ENCODE data around the gene FZD10. TPM values are rescaled to one million over a fixed set of nuclear protein-coding genes. Genes with fewer than 3 reads are reported as not detected.

FZD10 gene
- total and polyA plus RNA-seq, 2 experiments from 2014 or later: 0.35 to 1.7 TPM

GRCh38 chr12:130131801-130132200, 30.5 kb upstream of the FZD10 start:
- Histone ChIP-seq H3K4me2 (no peak overlapping the region), H3K27me3 (peaks cover 7% of the 10 kb centered on the region), H3K4me3 (no peak overlapping the region), H3K9me3 (ENCODE audit: low read depth) (no peaks in the 10 kb centered on the region), H3K4me1 (ENCODE audit: insufficient read depth) (no peaks in the 10 kb centered on the region), H3K9me2 (replicated peaks; ENCODE audit: insufficient read depth) (no peaks in the 10 kb centered on the region), H3K27ac (no peak overlapping the region), H4K20me1 (ENCODE audit: insufficient read depth, poor library complexity, severe bottlenecking) (no peaks in the 10 kb centered on the region), H3K36me3 (replicated peaks; ENCODE audit: insufficient read depth, low read depth) (no peaks in the 10 kb centered on the region), H2AFZ (no peak overlapping the region), H3K79me2 (no peaks in the 10 kb centered on the region)
- DNase-seq (ENCODE audit: low spot score): no peak
- TF ChIP-seq EZH2 (IDR thresholded peaks at IDR 0.05; ENCODE audit: borderline replicate concordance): no peak
- no peak for TF ChIP-seq EZH2phosphoT487 (IDR thresholded peaks at IDR 0.05; ENCODE audit: low read depth, severe bottlenecking, unreplicated experiment)
- TF ChIP-seq, protein P1, sequence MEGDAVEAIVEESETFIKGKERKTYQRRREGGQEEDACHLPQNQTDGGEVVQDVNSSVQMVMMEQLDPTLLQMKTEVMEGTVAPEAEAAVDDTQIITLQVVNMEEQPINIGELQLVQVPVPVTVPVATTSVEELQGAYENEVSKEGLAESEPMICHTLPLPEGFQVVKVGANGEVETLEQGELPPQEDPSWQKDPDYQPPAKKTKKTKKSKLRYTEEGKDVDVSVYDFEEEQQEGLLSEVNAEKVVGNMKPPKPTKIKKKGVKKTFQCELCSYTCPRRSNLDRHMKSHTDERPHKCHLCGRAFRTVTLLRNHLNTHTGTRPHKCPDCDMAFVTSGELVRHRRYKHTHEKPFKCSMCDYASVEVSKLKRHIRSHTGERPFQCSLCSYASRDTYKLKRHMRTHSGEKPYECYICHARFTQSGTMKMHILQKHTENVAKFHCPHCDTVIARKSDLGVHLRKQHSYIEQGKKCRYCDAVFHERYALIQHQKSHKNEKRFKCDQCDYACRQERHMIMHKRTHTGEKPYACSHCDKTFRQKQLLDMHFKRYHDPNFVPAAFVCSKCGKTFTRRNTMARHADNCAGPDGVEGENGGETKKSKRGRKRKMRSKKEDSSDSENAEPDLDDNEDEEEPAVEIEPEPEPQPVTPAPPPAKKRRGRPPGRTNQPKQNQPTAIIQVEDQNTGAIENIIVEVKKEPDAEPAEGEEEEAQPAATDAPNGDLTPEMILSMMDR (IDR thresholded peaks at IDR 0.05; ENCODE audit: poor library complexity): no peak
- WGBS (ENCODE audit: low lambda C conversion rate, missing lambda C conversion rate): 78% methylated on average over 8 of the region's 8 CpGs

DNA sequence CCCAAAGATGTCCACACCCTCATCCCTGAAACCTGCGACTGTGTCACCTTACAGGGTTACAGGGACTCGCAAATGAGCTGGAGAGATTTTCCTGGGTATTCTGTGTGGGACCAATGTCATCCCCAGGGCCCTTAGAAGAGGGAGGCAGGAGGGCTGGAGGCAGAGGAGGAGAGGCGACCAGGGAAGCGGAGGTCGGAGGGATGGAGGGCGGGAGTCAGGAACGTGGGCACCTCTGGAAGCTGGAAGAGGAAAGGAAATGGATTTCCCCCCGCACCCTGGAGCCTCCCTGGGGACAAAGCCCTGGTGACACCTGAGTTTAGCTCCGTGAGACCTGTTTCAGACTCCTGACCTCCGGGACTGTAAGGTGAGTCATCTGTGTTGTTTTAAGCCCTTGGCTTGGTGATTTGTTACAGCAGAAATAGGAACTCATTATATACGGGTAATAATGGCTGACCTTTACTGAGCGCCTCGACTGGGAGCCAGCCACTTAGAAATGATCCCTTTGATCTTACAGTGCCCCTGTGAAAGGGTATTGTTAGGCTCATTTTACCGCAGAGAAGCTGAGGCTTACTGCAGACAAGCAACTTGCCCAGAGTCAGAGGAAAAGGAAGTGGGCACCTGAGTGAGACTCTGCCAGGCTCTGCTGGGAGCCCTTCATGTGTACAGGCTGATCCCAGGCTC, 29.3 kb upstream of the FZD10 start:
- Histone ChIP-seq H3K79me2 (no peaks in the 10 kb centered on the region), H3K27me3 (peaks cover 14% of the 10 kb centered on the region), H3K27ac (no peak overlapping the region), H2AFZ (no peak overlapping the region), H3K4me3 (no peak overlapping the region), H3K9me3 (ENCODE audit: low read depth) (no peaks in the 10 kb centered on the region), H4K20me1 (ENCODE audit: insufficient read depth, poor library complexity, severe bottlenecking) (no peaks in the 10 kb centered on the region), H3K9me2 (replicated peaks; ENCODE audit: insufficient read depth) (no peaks in the 10 kb centered on the region), H3K36me3 (replicated peaks; ENCODE audit: insufficient read depth, low read depth) (no peaks in the 10 kb centered on the region), H3K4me1 (ENCODE audit: insufficient read depth) (no peaks in the 10 kb centered on the region), H3K4me2 (no peak overlapping the region)
- WGBS (ENCODE audit: low lambda C conversion rate, missing lambda C conversion rate): 47% methylated on average over 11 of the region's 14 CpGs
- DNase-seq (ENCODE audit: low spot score): peak; percentile 46
- TF ChIP-seq, protein P1 (IDR thresholded peaks at IDR 0.05; ENCODE audit: poor library complexity): no peak
- no peak for TF ChIP-seq EZH2phosphoT487 (IDR thresholded peaks at IDR 0.05; ENCODE audit: low read depth, severe bottlenecking, unreplicated experiment)
- TF ChIP-seq EZH2 (IDR thresholded peaks at IDR 0.05; ENCODE audit: borderline replicate concordance): no peak

DNA sequence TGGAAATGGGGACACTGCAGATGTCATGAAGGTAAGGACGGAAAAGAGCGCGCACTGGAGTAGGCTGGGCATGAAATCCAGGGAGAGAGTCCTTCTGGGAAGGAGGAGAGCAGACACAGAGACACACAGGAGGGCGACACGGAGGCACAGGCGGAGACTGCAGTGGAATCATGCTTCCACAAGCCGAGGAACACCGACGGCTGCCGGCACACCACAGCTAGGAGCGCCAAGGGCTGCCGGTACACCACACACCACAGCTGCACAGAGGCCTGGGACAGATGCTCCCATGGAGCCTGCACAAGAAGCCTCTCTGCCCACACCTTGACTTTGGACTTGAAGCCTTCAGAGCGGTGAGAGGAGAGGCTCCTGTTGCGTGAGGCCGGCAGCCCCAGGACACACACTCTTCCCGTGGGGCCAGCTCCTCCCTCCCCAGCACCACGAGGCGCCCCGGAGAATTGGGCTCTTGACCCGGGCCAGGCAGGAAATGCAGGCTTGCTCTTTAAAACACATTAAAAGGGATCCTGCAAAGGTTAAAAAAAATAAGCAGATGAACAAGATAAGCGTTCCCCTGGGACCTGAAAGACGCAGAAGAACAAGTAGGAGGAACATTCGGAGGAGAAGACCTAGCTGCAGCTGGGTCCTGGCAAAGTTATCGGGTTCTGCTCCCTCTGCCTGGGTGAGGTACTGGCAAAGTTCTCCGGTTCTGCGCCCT, 28.3 kb upstream of the FZD10 start:
- WGBS (ENCODE audit: low lambda C conversion rate, missing lambda C conversion rate): 72% methylated on average over 26 of the region's 26 CpGs
- no peaks in the 10 kb centered on the region for H4K20me1 ChIP-seq (ENCODE audit: insufficient read depth, poor library complexity, severe bottlenecking)
- no peaks in the 10 kb centered on the region for H3K79me2 ChIP-seq
- H3K4me3 ChIP-seq: no peak overlapping the region
- no peak overlapping the region for H3K27ac ChIP-seq
- no peaks in the 10 kb centered on the region for H3K9me2 ChIP-seq (replicated peaks; ENCODE audit: insufficient read depth)
- H3K4me1 ChIP-seq (ENCODE audit: insufficient read depth): peaks cover 2% of the 10 kb centered on the region
- no peaks in the 10 kb centered on the region for H3K9me3 ChIP-seq (ENCODE audit: low read depth)
- H2AFZ ChIP-seq: no peak overlapping the region
- H3K4me2 ChIP-seq: no peak overlapping the region
- peaks cover 14% of the 10 kb centered on the region for H3K27me3 ChIP-seq
- no peak for DNase-seq (ENCODE audit: low spot score)
- TF ChIP-seq EZH2 (IDR thresholded peaks at IDR 0.05; ENCODE audit: borderline replicate concordance) (no peak), EZH2phosphoT487 (IDR thresholded peaks at IDR 0.05; ENCODE audit: low read depth, severe bottlenecking, unreplicated experiment) (no peak)
- TF ChIP-seq, protein P1 (IDR thresholded peaks at IDR 0.05; ENCODE audit: poor library complexity): no peak
- H3K36me3 ChIP-seq (replicated peaks; ENCODE audit: insufficient read depth, low read depth): no peaks in the 10 kb centered on the region
